CD4-positive, alpha-beta T cell (primary cell): ENCODE measurements around the gene CERS5. TPM values are rescaled to one million over a fixed set of nuclear protein-coding genes. Genes with fewer than 3 reads are reported as not detected.
A peak's percentile ranks its signal among the peaks of the same experiment; 100 is the strongest.
"Not testable (repeated sequence)": the region's sequence is repeated elsewhere in the genome, so short reads cannot be mapped to it uniquely, and the experiment has no call there.

Experiments
- ATAC-seq: fragments of 200-7000 bp; cut with Tn5 transposase; one replicate; pipeline ENCODE4 v1.10.0; 2022; ENCODE audit warnings: mild to moderate bottlenecking; ENCODE audit not compliant: poor library complexity
- CTCF ChIA-PET: fragments of 350-600 bp; sonication (Branson Sonifier 250); formaldehyde crosslinking; loops from one replicate; lab custom pipeline; 2021; ENCODE audit warnings: antibody characterized with exemption, inconsistent platforms; lab: Charles Lee
- POLR2A ChIA-PET: fragments of 350-600 bp; sonication (Branson Sonifier 250); formaldehyde crosslinking; loops from one replicate; lab custom pipeline; 2021; ENCODE audit warnings: antibody characterized with exemption, inconsistent platforms; lab: Charles Lee
- DNase-seq, 14 experiments: peaks; one replicate each; pipeline ENCODE4 v3.0.0-alpha.2; 2013 to 2020; ENCODE audit warnings: mixed read lengths in 2 of 14
- H3K27ac ChIP-seq, 2 donors: one replicate each; pipeline versions ENCODE4 v1.5.1 to v1.7.0; 2013; ENCODE audit warnings: low read length in 2 of 2, low read depth in 1 of 2, mild to moderate bottlenecking in 1 of 2
- H3K27me3 ChIP-seq, 2 experiments: 1 replicate in 1 of 2; 2 replicates in 1 of 2; pipeline versions ENCODE4 v1.6.1 to v1.7.0; 2013; ENCODE audit warnings: low read length in 2 of 2, control low read depth in 1 of 2, mild to moderate bottlenecking in 1 of 2, moderate library complexity in 1 of 2; ENCODE audit not compliant: insufficient read depth in 2 of 2, control insufficient read depth in 1 of 2
- H3K36me3 ChIP-seq: one replicate; pipeline ENCODE4 v1.6.1; 2013; ENCODE audit warnings: low read length, control low read depth; ENCODE audit not compliant: insufficient read depth
- H3K4me1 ChIP-seq: one replicate; pipeline ENCODE4 v1.6.1; 2013; ENCODE audit warnings: low read length, control low read depth; ENCODE audit not compliant: insufficient read depth
- H3K4me3 ChIP-seq: one replicate; pipeline ENCODE4 v1.5.1; 2013; ENCODE audit warnings: mild to moderate bottlenecking, low read length, moderate library complexity
- H3K9me3 ChIP-seq, 2 experiments: 1 replicate in 1 of 2; 2 replicates in 1 of 2; pipeline versions ENCODE4 v1.6.1 to v1.7.0; 2013; ENCODE audit warnings: low read length in 2 of 2, mild to moderate bottlenecking in 2 of 2, control low read depth in 1 of 2, moderate library complexity in 1 of 2; ENCODE audit not compliant: control insufficient read depth in 1 of 2, insufficient read depth in 1 of 2
- H3K27ac Mint-ChIP-seq: one replicate; pipeline ENCODE4 v1.8.0; 2020; ENCODE audit warnings: mixed read lengths
- H3K27me3 Mint-ChIP-seq: one replicate; pipeline ENCODE4 v1.8.0; 2021; ENCODE audit warnings: mixed read lengths
- H3K36me3 Mint-ChIP-seq: one replicate; pipeline ENCODE4 v1.8.0; 2021; ENCODE audit warnings: low read depth, mixed read lengths
- H3K4me1 Mint-ChIP-seq: one replicate; pipeline ENCODE4 v1.8.0; 2021; ENCODE audit warnings: low read depth, mixed read lengths
- H3K4me3 Mint-ChIP-seq: one replicate; pipeline ENCODE4 v1.8.0; 2020; ENCODE audit warnings: mild to moderate bottlenecking, mixed read lengths
- H3K9me3 Mint-ChIP-seq: one replicate; pipeline ENCODE4 v1.8.0; 2020; ENCODE audit warnings: mixed read lengths
- intact Hi-C, 2 experiments: fragments of 100-400 bp; cut with DNase I in 1 of 2; cut with micrococcal nuclease in 1 of 2; formaldehyde crosslinking; loops; one replicate each; pipeline versions ENCODE4 v1.15.1 to v1.9.0; 2023 to 2025; cut with DNase I, micrococcal nuclease
- total RNA-seq, 174 experiments: library from RNA in 2 of 174; stranded (reverse) in 2 of 174; gene quantifications; one replicate each; pipeline ENCODE4 v1.2.3 and lab custom pipeline; 2021 to 2026
- TF ChIP-seq, protein P1 (sequence below): fragments of 200-600 bp; IDR thresholded peaks from one replicate; pipeline ENCODE4 v1.8.0; 2022; ENCODE audit warnings: antibody characterized with exemption, mild to moderate bottlenecking

The CERS5 gene
- total RNA-seq, 2 experiments from 2014 or later: 42.3 to 44.5 TPM

DNA sequence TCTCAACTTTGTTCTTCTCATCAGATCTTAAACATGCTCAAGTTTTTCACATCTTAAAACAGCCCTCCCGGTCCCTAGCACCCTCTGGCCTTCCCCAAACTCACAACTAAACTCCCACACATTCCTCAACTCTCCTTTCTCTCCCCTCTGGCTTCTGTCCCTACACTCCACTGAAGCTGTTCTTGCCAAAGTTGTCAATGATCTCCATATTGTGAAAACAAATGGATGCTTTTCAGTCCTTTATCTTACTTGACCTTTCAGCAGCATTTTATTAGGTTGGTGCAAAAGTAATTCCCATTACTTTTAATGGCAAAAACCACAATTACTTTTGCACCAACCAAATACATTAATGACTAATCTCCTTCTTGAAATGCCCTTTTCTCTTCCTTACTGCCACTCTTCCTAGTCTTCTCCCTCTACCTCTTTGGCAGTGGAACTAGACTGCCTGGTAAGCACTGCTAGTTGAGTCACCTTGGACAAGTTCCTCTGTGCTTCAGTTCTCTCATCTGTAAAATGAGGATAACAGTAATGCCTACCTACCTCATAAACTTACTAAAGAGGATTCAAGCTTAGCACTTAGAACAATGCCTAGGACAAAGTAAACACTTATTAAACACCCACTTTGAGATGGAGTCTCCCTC lies 16.0 kb downstream of the CERS5 start:
- no peak overlapping the region for H3K4me3 Mint-ChIP-seq
- H3K27me3 Mint-ChIP-seq: no peaks in the 10 kb centered on the region
- no peak overlapping the region for H3K27ac ChIP-seq
- peaks cover 21% of the 10 kb centered on the region for H3K36me3 Mint-ChIP-seq
- H3K9me3 ChIP-seq: no peaks in the 10 kb centered on the region
- intact Hi-C loops: no loop called here
- DNase-seq (no peak), ATAC-seq (no peak)
- H3K4me1 Mint-ChIP-seq: peaks cover 22% of the 10 kb centered on the region
- ChIA-PET POLR2A (no interaction called here), CTCF (no interaction called here)
- peaks cover 10% of the 10 kb centered on the region for H3K36me3 ChIP-seq
- TF ChIP-seq, protein P1, sequence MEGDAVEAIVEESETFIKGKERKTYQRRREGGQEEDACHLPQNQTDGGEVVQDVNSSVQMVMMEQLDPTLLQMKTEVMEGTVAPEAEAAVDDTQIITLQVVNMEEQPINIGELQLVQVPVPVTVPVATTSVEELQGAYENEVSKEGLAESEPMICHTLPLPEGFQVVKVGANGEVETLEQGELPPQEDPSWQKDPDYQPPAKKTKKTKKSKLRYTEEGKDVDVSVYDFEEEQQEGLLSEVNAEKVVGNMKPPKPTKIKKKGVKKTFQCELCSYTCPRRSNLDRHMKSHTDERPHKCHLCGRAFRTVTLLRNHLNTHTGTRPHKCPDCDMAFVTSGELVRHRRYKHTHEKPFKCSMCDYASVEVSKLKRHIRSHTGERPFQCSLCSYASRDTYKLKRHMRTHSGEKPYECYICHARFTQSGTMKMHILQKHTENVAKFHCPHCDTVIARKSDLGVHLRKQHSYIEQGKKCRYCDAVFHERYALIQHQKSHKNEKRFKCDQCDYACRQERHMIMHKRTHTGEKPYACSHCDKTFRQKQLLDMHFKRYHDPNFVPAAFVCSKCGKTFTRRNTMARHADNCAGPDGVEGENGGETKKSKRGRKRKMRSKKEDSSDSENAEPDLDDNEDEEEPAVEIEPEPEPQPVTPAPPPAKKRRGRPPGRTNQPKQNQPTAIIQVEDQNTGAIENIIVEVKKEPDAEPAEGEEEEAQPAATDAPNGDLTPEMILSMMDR: no peak
- H3K4me1 ChIP-seq: no peaks in the 10 kb centered on the region
- no peaks in the 10 kb centered on the region for H3K9me3 Mint-ChIP-seq
- H3K4me3 ChIP-seq: no peak overlapping the region
- no peaks in the 10 kb centered on the region for H3K27me3 ChIP-seq
- H3K27ac Mint-ChIP-seq: peak overlapping the region; percentile 16

DNA sequence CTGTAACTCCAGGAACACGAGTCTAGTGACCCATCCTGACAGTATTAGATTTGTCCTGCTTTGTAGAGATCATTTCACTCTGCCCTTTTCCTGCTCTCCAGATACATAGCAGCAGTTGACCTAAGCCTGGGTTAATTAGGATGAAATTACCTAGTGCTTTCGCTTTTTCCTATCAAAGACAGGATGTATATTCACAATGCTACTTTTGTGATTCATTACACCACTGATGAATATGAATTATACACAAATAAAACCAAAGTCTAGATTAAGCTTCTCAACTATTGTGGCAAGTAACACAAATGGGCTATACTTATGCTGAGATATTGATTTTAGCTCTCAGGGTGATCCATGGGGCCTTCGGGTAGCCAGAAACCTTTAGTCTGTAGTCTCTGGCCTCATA lies 17.9 kb downstream of the CERS5 start:
- peaks cover 31% of the 10 kb centered on the region for H3K4me1 Mint-ChIP-seq
- intact Hi-C loops: no loop called here
- Histone ChIP-seq H3K27ac (no peak overlapping the region), H3K9me3 (no peaks in the 10 kb centered on the region), H3K4me1 (no peaks in the 10 kb centered on the region), H3K27me3 (no peaks in the 10 kb centered on the region), H3K36me3 (peaks cover 9% of the 10 kb centered on the region), H3K4me3 (no peak overlapping the region)
- CTCF ChIA-PET: interaction anchor here (3.1 kb wide), 1 partner anchor 17 kb away, joined by 12 read pairs; no protein-coding TSS in a partner anchor
- no peaks in the 10 kb centered on the region for H3K9me3 Mint-ChIP-seq
- DNase-seq (no peak), ATAC-seq (no peak)
- H3K4me3 Mint-ChIP-seq: no peak overlapping the region
- POLR2A ChIA-PET: interaction anchor here (1.1 kb wide), 1 partner anchor 12 kb away, joined by 3 read pairs; no protein-coding TSS in a partner anchor
- peak overlapping the region; percentile 63 for H3K27ac Mint-ChIP-seq
- H3K36me3 Mint-ChIP-seq: peaks cover 25% of the 10 kb centered on the region
- H3K27me3 Mint-ChIP-seq: no peaks in the 10 kb centered on the region
- TF ChIP-seq, protein P1: no peak

DNA sequence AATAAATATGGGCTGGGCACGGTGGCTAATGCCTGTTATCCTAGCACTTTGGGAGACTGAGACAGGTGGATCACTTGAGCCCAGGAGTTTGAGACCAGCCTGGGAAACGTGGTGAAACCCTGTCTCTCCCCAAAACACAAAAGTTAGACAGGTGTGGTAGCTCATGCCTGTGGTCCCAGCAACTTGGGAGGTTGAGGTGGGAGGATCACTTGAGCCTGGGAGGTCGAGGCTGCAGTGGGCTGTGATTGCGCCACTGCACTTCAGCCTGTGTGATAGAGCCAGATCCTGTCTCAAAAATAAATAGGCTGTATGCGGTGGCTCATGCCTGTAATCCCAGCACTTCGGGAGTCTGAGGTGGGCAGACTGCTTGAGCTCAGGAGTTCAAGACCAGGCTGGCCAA lies 19.2 kb downstream of the CERS5 start:
- H3K27me3 ChIP-seq, H3K9me3 Mint-ChIP-seq, H3K27me3 Mint-ChIP-seq, DNase-seq, intact Hi-C loops, H3K4me1 ChIP-seq, H3K27ac ChIP-seq, ATAC-seq, H3K4me3 ChIP-seq, H3K9me3 ChIP-seq, H3K4me3 Mint-ChIP-seq, H3K27ac Mint-ChIP-seq, POLR2A ChIA-PET: not testable (repeated sequence)
- CTCF ChIA-PET: interaction anchor here (1.3 to 3.1 kb wide), 2 partner anchors 15 to 77 kb away, joined by 4 to 12 read pairs; no protein-coding TSS in a partner anchor
- H3K36me3 Mint-ChIP-seq: peaks cover 27% of the 10 kb centered on the region
- peaks cover 31% of the 10 kb centered on the region for H3K4me1 Mint-ChIP-seq
- peaks cover 14% of the 10 kb centered on the region for H3K36me3 ChIP-seq
